Measurements from ENCODE around the gene LRATD1.

DNA sequence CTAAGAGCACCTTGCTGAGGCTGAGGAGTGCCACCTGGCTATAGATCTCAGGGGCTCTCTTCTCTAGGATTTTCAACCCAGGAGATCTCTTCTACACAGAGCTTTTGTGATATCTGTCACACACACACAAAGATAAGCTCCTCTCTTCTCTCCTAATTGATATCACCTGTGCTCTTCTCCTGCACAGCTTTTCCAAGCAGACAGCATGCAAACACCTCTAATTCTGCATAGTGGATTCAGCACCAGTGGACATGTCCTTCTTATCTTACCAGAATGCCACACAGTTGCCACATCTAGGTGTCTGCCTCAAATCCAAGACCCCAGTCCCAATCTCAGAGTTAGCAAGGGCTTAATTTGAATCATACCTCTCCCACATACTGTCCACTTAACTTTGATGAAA is 43.9 kb downstream of the LRATD1 start:
- TF ChIP-seq, protein P1, sequence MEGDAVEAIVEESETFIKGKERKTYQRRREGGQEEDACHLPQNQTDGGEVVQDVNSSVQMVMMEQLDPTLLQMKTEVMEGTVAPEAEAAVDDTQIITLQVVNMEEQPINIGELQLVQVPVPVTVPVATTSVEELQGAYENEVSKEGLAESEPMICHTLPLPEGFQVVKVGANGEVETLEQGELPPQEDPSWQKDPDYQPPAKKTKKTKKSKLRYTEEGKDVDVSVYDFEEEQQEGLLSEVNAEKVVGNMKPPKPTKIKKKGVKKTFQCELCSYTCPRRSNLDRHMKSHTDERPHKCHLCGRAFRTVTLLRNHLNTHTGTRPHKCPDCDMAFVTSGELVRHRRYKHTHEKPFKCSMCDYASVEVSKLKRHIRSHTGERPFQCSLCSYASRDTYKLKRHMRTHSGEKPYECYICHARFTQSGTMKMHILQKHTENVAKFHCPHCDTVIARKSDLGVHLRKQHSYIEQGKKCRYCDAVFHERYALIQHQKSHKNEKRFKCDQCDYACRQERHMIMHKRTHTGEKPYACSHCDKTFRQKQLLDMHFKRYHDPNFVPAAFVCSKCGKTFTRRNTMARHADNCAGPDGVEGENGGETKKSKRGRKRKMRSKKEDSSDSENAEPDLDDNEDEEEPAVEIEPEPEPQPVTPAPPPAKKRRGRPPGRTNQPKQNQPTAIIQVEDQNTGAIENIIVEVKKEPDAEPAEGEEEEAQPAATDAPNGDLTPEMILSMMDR (IDR thresholded peaks at IDR 0.05) = no peak
- TF ChIP-seq ZFX (IDR thresholded peaks at IDR 0.05; ENCODE audit: borderline replicate concordance) = no peak

Data from 22Rv1 (cell line).